Astrocyte of the cerebellum (primary cell): ENCODE results near the gene TTC4.

ENCODE experiments used
- DNase-seq: peaks from one replicate; pipeline ENCODE4 v3.0.0-alpha.2; 2011; ENCODE audit warnings: low read depth
- H3K4me3 ChIP-seq: 2 replicates; pipeline ENCODE4 v1.5.1; 2011; ENCODE audit warnings: mild to moderate bottlenecking, low read depth, low read length, moderate library complexity
- CTCF ChIP-seq: IDR thresholded peaks from 2 replicates; pipeline ENCODE4 v1.5.1; 2012; ENCODE audit warnings: low read length, low read depth, moderate library complexity, mild to moderate bottlenecking; ENCODE audit errors: missing control alignments
- in situ Hi-C: cut with HindIII; loops from 2 replicates; pipeline ENCODE4 v1.10.0; 2017; ENCODE audit warnings: low sequenced_read_pairs

TTC4 gene

GRCh38 chr1:54709547-54710292, 5.9 kb upstream of the TTC4 start:
- no peak overlapping the region for H3K4me3 ChIP-seq
- no peak for DNase-seq
- no peak for TF ChIP-seq CTCF
- in situ Hi-C loops, result no loop called here

DNA sequence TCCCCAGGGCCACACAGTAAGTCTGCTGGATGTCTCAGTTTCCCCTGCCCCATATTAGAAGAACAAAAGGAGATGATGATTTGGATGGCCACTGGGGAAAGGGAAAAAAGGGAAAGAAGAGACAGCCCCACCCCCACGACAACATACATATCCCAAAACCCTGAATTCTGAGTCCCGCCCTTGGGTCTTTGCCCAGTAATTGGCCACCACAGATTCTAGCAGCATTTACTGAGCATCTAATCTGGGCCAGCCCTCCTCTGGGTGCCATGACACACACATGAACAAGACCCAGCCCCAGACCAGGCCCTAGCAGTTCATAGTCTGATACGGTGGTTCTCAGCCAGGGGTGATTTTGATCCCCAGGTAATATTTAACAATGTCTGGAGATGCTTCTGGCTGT, 5.2 kb upstream of the TTC4 start:
- H3K4me3 ChIP-seq, result no peak overlapping the region
- no peak for DNase-seq
- in situ Hi-C loops, result no loop called here
- TF ChIP-seq CTCF, result no peak

- no peak for DNase-seq
Measured at GRCh38 chr1:54710841-54711240, 4.8 kb upstream of the TTC4 start.

DNA sequence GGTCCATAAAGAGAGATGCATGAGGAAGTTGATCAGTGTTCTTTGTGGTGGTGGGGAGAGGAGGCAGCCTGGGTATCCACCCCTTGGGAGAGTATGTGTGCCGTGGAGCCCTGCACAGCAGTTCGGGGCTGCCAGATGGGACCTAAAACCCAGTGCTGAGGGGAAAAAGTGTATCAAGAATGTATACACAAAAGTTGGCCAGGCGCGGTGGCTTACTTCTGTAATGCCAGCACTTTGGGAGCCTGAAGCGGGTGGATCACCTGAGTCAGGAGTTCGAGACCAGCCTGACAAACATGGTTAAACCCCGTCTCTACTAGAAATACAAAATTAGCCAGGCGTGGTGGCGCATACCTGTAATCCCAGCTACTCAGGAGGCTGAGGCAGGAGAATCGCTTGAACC, 4.1 kb upstream of the TTC4 start:
- no peak overlapping the region for H3K4me3 ChIP-seq
- in situ Hi-C loops, result no loop called here
- DNase-seq, result no peak
- TF ChIP-seq CTCF, result no peak

More at GRCh38 chr1:54710841-54711240, 4.8 kb upstream of the TTC4 start:
- no peak for TF ChIP-seq CTCF
- in situ Hi-C loops, result no loop called here
- H3K4me3 ChIP-seq, result no peak overlapping the region

GRCh38 chr1:54714881-54715492, 674 bp upstream of the TTC4 start:
- in situ Hi-C loops, result no loop called here
- no peak for DNase-seq
- peak overlapping the region; percentile 81 for H3K4me3 ChIP-seq
- no peak for TF ChIP-seq CTCF

GRCh38 chr1:54716299-54717047, 812 bp downstream of the TTC4 start:
- no peak for DNase-seq
- TF ChIP-seq CTCF, result no peak
- in situ Hi-C loops, result no loop called here
- H3K4me3 ChIP-seq, result peak overlapping the region; percentile 81
